Uterus (tissue), 4 donors: ENCODE data around the gene TMEM42. TPM values are rescaled to one million over a fixed set of nuclear protein-coding genes. Genes with fewer than 3 reads are reported as not detected.

Experiments
- DNase-seq, 2 donors: peaks; one replicate each; pipeline ENCODE4 v3.0.0-alpha.2; 2019 to 2020
- H3K27ac ChIP-seq, 2 donors: fragments of 200-600 bp; sonication (generic); 1 replicate in 1 of 2; 2 replicates in 1 of 2; pipeline ENCODE4 v1.5.1; 2016 to 2018
- H3K27me3 ChIP-seq, 2 donors: fragments of 200-600 bp; sonication (generic); one replicate each; pipeline ENCODE4 v1.5.1; 2018 to 2019; ENCODE audit warnings: control low read depth in 1 of 2
- H3K36me3 ChIP-seq, 2 donors: fragments of 200-600 bp; sonication (generic); one replicate each; pipeline ENCODE4 v1.5.1; 2019; ENCODE audit warnings: control low read depth in 1 of 2
- H3K4me1 ChIP-seq, 2 donors: fragments of 200-600 bp; sonication (generic); one replicate each; pipeline ENCODE4 v1.5.1; 2018 to 2019; ENCODE audit warnings: control low read depth in 1 of 2
- H3K4me3 ChIP-seq, 2 donors: fragments of 200-600 bp; sonication (generic); 1 replicate in 1 of 2; 2 replicates in 1 of 2; pipeline ENCODE4 v1.5.1; 2018 to 2019; ENCODE audit warnings: mild to moderate bottlenecking in 1 of 2
- H3K9me3 ChIP-seq, 2 donors: fragments of 200-600 bp; sonication (generic); one replicate each; pipeline ENCODE4 v1.5.1; 2019; ENCODE audit warnings: control low read depth in 1 of 2
- CTCF ChIP-seq, 4 experiments: fragments of 200-600 bp in 2 of 4; fragments of 450-650 bp in 2 of 4; sonication (generic) in 2 of 4; IDR thresholded peaks; one replicate each; pipeline ENCODE4 v1.5.1; 2016 to 2019; ENCODE audit warnings: antibody characterized with exemption in 4 of 4, mild to moderate bottlenecking in 2 of 4, moderate library complexity in 1 of 4
- POLR2A ChIP-seq, 2 donors: fragments of 450-650 bp; IDR thresholded peaks; one replicate each; pipeline ENCODE4 v1.6.1; 2016; ENCODE audit warnings: antibody characterized with exemption in 2 of 2, mild to moderate bottlenecking in 1 of 2, moderate library complexity in 1 of 2
- intact Hi-C: fragments of 100-400 bp; cut with DNase I; formaldehyde crosslinking; loops from one replicate; pipeline ENCODE4 v1.15.1; 2023; ENCODE audit warnings: low total_unique reads
- total RNA-seq, 4 donors: library from RNA; depleted of rRNA in 3 of 4; stranded (reverse); fragments of >200 nt in 3 of 4; gene quantifications; one replicate each; pipeline versions ENCODE4 v1.1.0 to v1.2.4, GENCODE V29; 2014 to 2023
- donor health status: DM: yes; HTN: yes; CAD: no.

Gene TMEM42
- total RNA-seq, 4 donors from 2014 or later, result 2.6 to 14.9 (median 7.1) TPM

- no peaks in the 10 kb centered on the region for H3K27me3 ChIP-seq
- intact Hi-C loops, result no loop called here
- H3K4me1 ChIP-seq, result no peaks in the 10 kb centered on the region
- H3K9me3 ChIP-seq, result no peaks in the 10 kb centered on the region
- no peak overlapping the region for H3K4me3 ChIP-seq
- H3K27ac ChIP-seq, result no peak overlapping the region
- TF ChIP-seq POLR2A (IDR thresholded peaks at IDR 0.05) (no peak), CTCF (IDR thresholded peaks at IDR 0.05) (no peak)
- no peak for DNase-seq
- no peaks in the 10 kb centered on the region for H3K36me3 ChIP-seq
Observed at GRCh38 chr3:44831232-44831631, 30.5 kb upstream of the TMEM42 start.

- no peaks in the 10 kb centered on the region for H3K27me3 ChIP-seq
- TF ChIP-seq CTCF (IDR thresholded peaks at IDR 0.05), result no peak
- H3K4me1 ChIP-seq, result no peaks in the 10 kb centered on the region
- no peaks in the 10 kb centered on the region for H3K36me3 ChIP-seq
- no peaks in the 10 kb centered on the region for H3K9me3 ChIP-seq
- intact Hi-C loops, result no loop called here
- no peak for DNase-seq
- H3K4me3 ChIP-seq, result no peak overlapping the region
- H3K27ac ChIP-seq, result no peak overlapping the region
Observed at GRCh38 chr3:44832032-44832431, 29.7 kb upstream of the TMEM42 start.

GRCh38 chr3:44832965-44833364, 28.7 kb upstream of the TMEM42 start:
- H3K9me3 ChIP-seq, result no peaks in the 10 kb centered on the region
- H3K4me3 ChIP-seq, result no peak overlapping the region
- no peak overlapping the region for H3K27ac ChIP-seq
- DNase-seq, result no peak
- H3K27me3 ChIP-seq, result no peaks in the 10 kb centered on the region
- intact Hi-C loops, result no loop called here
- H3K36me3 ChIP-seq, result no peaks in the 10 kb centered on the region
- no peaks in the 10 kb centered on the region for H3K4me1 ChIP-seq
- TF ChIP-seq CTCF (IDR thresholded peaks at IDR 0.05), result no peak
- TF ChIP-seq POLR2A (IDR thresholded peaks at IDR 0.05), result no peak

GRCh38 chr3:44833394-44833793, 28.3 kb upstream of the TMEM42 start:
- intact Hi-C loops, result no loop called here
- Histone ChIP-seq H3K27ac (no peak overlapping the region), H3K27me3 (no peaks in the 10 kb centered on the region), H3K4me1 (no peaks in the 10 kb centered on the region), H3K36me3 (no peaks in the 10 kb centered on the region), H3K9me3 (no peaks in the 10 kb centered on the region), H3K4me3 (no peak overlapping the region)
- DNase-seq, result no peak
- TF ChIP-seq CTCF (IDR thresholded peaks at IDR 0.05) (no peak), POLR2A (IDR thresholded peaks at IDR 0.05) (no peak)

- no peak overlapping the region for H3K27ac ChIP-seq
- no peaks in the 10 kb centered on the region for H3K36me3 ChIP-seq
- H3K9me3 ChIP-seq, result no peaks in the 10 kb centered on the region
- no peaks in the 10 kb centered on the region for H3K27me3 ChIP-seq
- DNase-seq, result no peak
- H3K4me1 ChIP-seq, result no peaks in the 10 kb centered on the region
- intact Hi-C loops, result no loop called here
- no peak overlapping the region for H3K4me3 ChIP-seq
- TF ChIP-seq POLR2A (IDR thresholded peaks at IDR 0.05), result no peak
Observed at GRCh38 chr3:44835684-44836083, 26.0 kb upstream of the TMEM42 start.

GRCh38 chr3:44842376-44842775, 19.3 kb upstream of the TMEM42 start:
- no peaks in the 10 kb centered on the region for H3K4me1 ChIP-seq
- no peak overlapping the region for H3K4me3 ChIP-seq
- no peaks in the 10 kb centered on the region for H3K27me3 ChIP-seq
- no peak for DNase-seq
- H3K27ac ChIP-seq, result no peak overlapping the region
- no peaks in the 10 kb centered on the region for H3K36me3 ChIP-seq
- intact Hi-C loops, result no loop called here
- no peak for TF ChIP-seq CTCF (IDR thresholded peaks at IDR 0.05)
- TF ChIP-seq POLR2A (IDR thresholded peaks at IDR 0.05), result no peak
- H3K9me3 ChIP-seq, result no peaks in the 10 kb centered on the region
